GM23248 (cell line): ENCODE data around the gene ZSWIM6.

Source experiments
- EZH2 ChIP-seq: fragments of 200-600 bp; sonication (generic); IDR thresholded peaks from 2 replicates; pipeline ENCODE4 v1.6.1; 2018; ENCODE audit warnings: antibody characterized with exemption, mild to moderate bottlenecking; ENCODE audit not compliant: insufficient read depth, poor library complexity, severe bottlenecking
- EZH2phosphoT487 ChIP-seq: fragments of 200-600 bp; sonication (generic); IDR thresholded peaks from 2 replicates; pipeline ENCODE4 v1.6.1; 2018; ENCODE audit warnings: antibody characterized with exemption, moderate library complexity, mild to moderate bottlenecking, low read depth; ENCODE audit not compliant: insufficient read depth

GRCh38 chr5:61489574-61489973 lies 157.5 kb downstream of the ZSWIM6 start:
- no peak for TF ChIP-seq EZH2phosphoT487
- no peak for TF ChIP-seq EZH2
